Stimulated activated CD8-positive, alpha-beta memory T cell treated with anti-CD3 and anti-CD28 coated beads, Interleukin-7, amount 100 ng/mL, for 24 hours (primary cell): ENCODE measurements around the gene SNCAIP.

Experiments used
- DNase-seq: peaks from one replicate; pipeline ENCODE4 v3.0.0-alpha.2; 2020; ENCODE audit warnings: low read depth

Gene SNCAIP

DNA sequence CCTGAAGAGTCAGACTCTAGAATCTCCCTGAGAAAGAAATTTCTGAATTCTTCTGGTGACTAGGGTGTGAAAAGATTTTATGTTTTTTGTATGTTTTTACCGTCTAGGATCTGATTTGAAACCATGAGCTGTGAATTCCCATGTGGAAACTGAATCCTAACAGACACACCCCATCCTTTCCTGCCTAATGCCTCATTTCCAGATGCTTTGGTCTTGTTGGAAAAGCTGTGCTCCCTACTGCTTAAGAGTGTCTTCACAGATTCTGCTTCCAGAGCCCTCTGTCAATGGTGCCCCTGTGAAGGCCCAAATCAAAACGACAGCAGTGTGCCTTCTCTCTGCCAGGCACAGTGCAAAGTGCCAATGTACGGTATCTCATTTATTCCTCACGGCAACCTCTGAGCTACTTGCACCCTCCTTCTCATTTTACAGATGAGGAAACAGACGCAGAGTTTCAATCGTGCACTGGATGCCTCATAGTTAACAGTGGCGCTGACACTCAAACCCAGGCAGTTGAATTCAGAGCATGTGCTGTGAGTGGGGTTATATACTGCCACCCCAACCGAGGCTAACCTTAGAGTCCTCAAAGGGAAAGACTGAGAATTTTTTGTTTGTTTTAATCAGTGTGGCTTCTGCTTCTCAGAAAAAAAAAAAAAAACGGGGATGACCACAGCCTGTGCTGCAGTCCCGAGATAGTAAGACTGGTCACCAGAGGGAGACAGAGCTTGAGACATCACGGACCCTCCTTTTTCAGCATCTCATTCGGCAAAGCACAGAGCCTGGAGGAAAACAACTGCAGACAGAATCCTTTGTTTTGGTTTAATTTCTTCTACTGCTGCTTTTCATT lies 188.4 kb downstream of the SNCAIP start:
- no peak for DNase-seq

DNA sequence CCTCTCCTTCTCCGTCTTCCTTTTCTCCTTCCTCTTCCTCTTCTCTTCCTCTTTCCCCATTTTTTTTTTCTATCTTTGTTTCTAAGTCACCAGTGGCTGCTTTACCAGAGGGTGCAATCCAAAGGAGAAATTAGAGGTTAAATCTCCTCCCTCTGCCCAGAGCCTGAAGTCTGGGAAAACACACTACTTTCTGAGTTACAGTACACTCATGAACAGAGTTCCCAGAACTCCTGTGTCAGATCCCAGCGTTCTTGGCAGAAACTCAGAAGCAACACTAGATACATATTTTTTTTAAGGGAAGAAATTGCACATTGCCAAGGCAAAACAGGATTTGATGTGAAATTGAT lies 189.0 kb downstream of the SNCAIP start:
- DNase-seq: no peak

DNA sequence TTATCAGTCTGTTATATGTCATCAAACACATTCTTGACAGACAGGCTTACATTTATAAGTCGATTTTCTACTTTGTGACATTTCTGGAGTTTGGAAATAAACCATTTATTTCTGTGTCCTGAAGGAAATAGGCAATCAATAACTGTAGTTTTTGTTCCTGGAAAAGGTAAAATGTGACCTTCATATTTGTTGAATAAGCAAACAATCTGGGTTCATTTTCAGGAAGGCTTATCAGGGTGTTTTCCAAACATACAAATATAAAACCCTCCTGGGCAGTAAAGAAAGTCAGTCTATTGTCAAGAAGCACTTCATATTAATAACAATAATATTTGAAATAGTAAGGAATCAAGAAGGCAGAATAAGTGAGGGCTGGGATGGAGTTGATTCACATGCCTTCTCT lies 195.0 kb downstream of the SNCAIP start:
- no peak for DNase-seq

DNA sequence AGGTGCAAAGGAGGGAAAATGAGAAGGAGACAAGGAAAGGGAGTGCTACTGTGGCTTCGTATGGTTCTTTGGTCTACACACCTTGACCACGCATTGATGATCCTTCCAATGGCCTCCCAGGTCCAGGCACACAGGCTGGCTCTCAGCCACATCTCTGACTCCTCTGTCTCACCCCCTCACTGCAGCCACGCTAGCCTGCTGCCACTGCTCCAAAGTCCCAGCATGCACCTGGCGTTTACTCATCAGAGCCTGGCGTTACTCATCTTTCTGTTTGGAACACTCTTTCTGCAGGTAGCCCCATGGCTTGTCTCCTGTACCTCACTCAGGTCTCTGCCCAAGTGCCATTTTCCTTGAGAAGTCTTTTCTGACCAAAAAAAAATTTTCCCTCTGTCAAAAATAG lies 195.5 kb downstream of the SNCAIP start:
- DNase-seq: no peak

DNA sequence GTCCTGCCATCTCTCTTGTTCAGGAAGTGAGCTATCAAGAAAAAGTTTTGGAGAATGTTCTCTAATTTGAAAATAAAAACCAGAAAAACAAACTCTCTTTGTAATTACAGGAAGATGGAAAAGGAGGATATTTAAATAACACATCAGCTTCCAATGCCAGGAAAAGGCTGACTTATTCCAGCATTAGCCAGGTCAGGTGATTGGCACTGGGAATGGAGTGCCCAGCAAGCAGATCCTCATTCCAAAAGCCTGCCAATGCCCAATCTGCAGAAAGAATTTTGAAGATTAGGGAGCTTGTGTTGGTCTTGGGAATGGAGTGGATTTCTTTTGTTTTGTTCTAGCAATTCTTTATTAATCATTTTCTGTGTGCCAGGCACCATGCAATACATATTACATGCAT lies 196.6 kb downstream of the SNCAIP start:
- DNase-seq: no peak
